ENCODE measurements around the gene CRYBB1.

DNA sequence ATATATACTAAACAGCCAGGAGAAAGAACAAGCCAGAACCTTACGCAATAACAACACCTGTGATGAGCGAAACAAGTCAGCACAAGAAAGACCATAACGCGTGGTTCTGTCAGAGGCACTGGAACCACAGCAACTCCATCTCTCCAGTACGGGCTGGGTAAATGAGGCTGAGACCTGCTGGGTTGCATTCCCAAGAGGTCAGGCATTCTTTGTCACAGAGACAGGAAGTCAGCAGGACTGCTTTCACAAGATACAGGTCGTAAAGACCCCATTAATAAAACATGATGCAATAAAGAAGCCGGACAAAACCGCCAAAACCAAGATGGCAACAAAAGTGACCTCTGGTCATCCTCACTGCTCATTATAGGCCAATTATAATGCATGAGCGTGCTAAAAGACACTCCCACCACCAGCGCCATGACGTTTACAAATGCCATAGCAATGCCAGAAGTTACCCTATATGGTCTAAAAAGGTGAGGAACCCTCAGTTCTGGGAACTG is 49.6 kb downstream of the CRYBB1 start:
- TF ChIP-seq, protein P1, sequence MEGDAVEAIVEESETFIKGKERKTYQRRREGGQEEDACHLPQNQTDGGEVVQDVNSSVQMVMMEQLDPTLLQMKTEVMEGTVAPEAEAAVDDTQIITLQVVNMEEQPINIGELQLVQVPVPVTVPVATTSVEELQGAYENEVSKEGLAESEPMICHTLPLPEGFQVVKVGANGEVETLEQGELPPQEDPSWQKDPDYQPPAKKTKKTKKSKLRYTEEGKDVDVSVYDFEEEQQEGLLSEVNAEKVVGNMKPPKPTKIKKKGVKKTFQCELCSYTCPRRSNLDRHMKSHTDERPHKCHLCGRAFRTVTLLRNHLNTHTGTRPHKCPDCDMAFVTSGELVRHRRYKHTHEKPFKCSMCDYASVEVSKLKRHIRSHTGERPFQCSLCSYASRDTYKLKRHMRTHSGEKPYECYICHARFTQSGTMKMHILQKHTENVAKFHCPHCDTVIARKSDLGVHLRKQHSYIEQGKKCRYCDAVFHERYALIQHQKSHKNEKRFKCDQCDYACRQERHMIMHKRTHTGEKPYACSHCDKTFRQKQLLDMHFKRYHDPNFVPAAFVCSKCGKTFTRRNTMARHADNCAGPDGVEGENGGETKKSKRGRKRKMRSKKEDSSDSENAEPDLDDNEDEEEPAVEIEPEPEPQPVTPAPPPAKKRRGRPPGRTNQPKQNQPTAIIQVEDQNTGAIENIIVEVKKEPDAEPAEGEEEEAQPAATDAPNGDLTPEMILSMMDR (IDR thresholded peaks at IDR 0.05) = no peak
- no peak for TF ChIP-seq POLR2A (IDR thresholded peaks at IDR 0.05)

All from uterus (tissue), 2 donors.